GM18517 (cell line): ENCODE results near the gene MAP6.

Experiments
- ATAC-seq: cut with Tn5 transposase; IDR thresholded peaks from one replicate; pipeline ENCODE4 v1.9.1; 2021; ENCODE audit warnings: mild to moderate bottlenecking, moderate library complexity; ENCODE audit not compliant: unreplicated experiment

MAP6 gene

GRCh38 chr11:75667255-75667830, 1.5 kb downstream of the MAP6 start:
- ATAC-seq: no peak

GRCh38 chr11:75665990-75666389, 2.8 kb downstream of the MAP6 start:
- no peak for ATAC-seq

GRCh38 chr11:75665126-75665525, 3.7 kb downstream of the MAP6 start:
- no peak for ATAC-seq

- ATAC-seq: no peak
Observed at GRCh38 chr11:75664389-75664788, 4.4 kb downstream of the MAP6 start.

- ATAC-seq: no peak
Observed at GRCh38 chr11:75663808-75664207, 5.0 kb downstream of the MAP6 start.

- ATAC-seq: no peak
Observed at GRCh38 chr11:75659836-75660235, 9.0 kb downstream of the MAP6 start.

- no peak for ATAC-seq
Observed at GRCh38 chr11:75656044-75656727, 12.7 kb downstream of the MAP6 start.

GRCh38 chr11:75655605-75656004, 13.2 kb downstream of the MAP6 start:
- ATAC-seq: no peak

GRCh38 chr11:75654314-75654713, 14.5 kb downstream of the MAP6 start:
- no peak for ATAC-seq

- ATAC-seq: no peak
Observed at GRCh38 chr11:75653532-75653931, 15.3 kb downstream of the MAP6 start.

- ATAC-seq: no peak
Observed at GRCh38 chr11:75652936-75653335, 15.9 kb downstream of the MAP6 start.

- no peak for ATAC-seq
Observed at GRCh38 chr11:75651218-75651617, 17.6 kb downstream of the MAP6 start.

GRCh38 chr11:75650167-75650723, 18.6 kb downstream of the MAP6 start:
- ATAC-seq: no peak

- no peak for ATAC-seq
Observed at GRCh38 chr11:75644946-75645345, 23.9 kb downstream of the MAP6 start.

GRCh38 chr11:75644370-75644769, 24.5 kb downstream of the MAP6 start:
- no peak for ATAC-seq

GRCh38 chr11:75642402-75643113, 26.3 kb downstream of the MAP6 start:
- no peak for ATAC-seq

- ATAC-seq: no peak
Observed at GRCh38 chr11:75639762-75640181, 29.1 kb downstream of the MAP6 start.

- no peak for ATAC-seq
Observed at GRCh38 chr11:75637998-75638397, 30.8 kb downstream of the MAP6 start.

GRCh38 chr11:75635066-75635862, 33.6 kb downstream of the MAP6 start:
- ATAC-seq: no peak

- no peak for ATAC-seq
Observed at GRCh38 chr11:75633409-75634066, 35.3 kb downstream of the MAP6 start.

- no peak for ATAC-seq
Observed at GRCh38 chr11:75632962-75633361, 35.9 kb downstream of the MAP6 start.
